GM19395 (cell line): ENCODE results near the gene SCCPDH.
"Not testable (repeated sequence)": the region's sequence is repeated elsewhere in the genome, so short reads cannot be mapped to it uniquely, and the experiment has no call there.

Experiments
- ATAC-seq: cut with Tn5 transposase; IDR thresholded peaks from one replicate; pipeline ENCODE4 v1.9.1; 2021; ENCODE audit warnings: mild to moderate bottlenecking, moderate library complexity; ENCODE audit not compliant: unreplicated experiment

Gene SCCPDH

GRCh38 chr1:246798606-246799496 is 74.6 kb downstream of the SCCPDH start:
- ATAC-seq, result no peak

GRCh38 chr1:246800356-246800755 is 76.1 kb downstream of the SCCPDH start:
- ATAC-seq, result no peak

GRCh38 chr1:246800756-246801155 is 76.5 kb downstream of the SCCPDH start:
- ATAC-seq, result no peak

GRCh38 chr1:246801241-246802020 is 77.2 kb downstream of the SCCPDH start:
- no peak for ATAC-seq

- ATAC-seq, result no peak
These were observed 79.2 kb downstream of the SCCPDH start for GRCh38 chr1:246803373-246803772.

- no peak for ATAC-seq
These were observed 79.7 kb downstream of the SCCPDH start for GRCh38 chr1:246803883-246804282.

GRCh38 chr1:246805135-246805716 is 81.0 kb downstream of the SCCPDH start:
- no peak for ATAC-seq

- no peak for ATAC-seq
These were observed 85.3 kb downstream of the SCCPDH start for GRCh38 chr1:246809473-246809872.

- ATAC-seq, result no peak
These were observed 87.8 kb downstream of the SCCPDH start for GRCh38 chr1:246811985-246812384.

- not testable (repeated sequence) for ATAC-seq
These were observed 89.1 kb downstream of the SCCPDH start for GRCh38 chr1:246813325-246813724.

GRCh38 chr1:246814890-246815289 is 90.7 kb downstream of the SCCPDH start:
- no peak for ATAC-seq

- peak; percentile 82 for ATAC-seq
These were observed 91.6 kb downstream of the SCCPDH start for GRCh38 chr1:246815693-246816270.
